Mammary epithelial cell (primary cell): ENCODE results near the gene DGCR8.

Experiments
- CTCF ChIP-seq, 2 donors: IDR thresholded peaks in 1 of 2; conservative IDR thresholded peaks in 1 of 2; 2 replicates each; pipeline ENCODE4 v1.5.1; 2011 to 2012; ENCODE audit warnings: inconsistent platforms in 2 of 2, low read length in 2 of 2, mild to moderate bottlenecking in 2 of 2, control low read depth in 1 of 2, low read depth in 1 of 2; ENCODE audit not compliant: insufficient read depth in 1 of 2; ENCODE audit errors: extremely low read depth in 1 of 2
- EZH2 ChIP-seq: IDR thresholded peaks from 2 replicates; pipeline ENCODE4 v1.6.1; 2012; ENCODE audit warnings: low read length, inconsistent platforms, borderline replicate concordance

DNA sequence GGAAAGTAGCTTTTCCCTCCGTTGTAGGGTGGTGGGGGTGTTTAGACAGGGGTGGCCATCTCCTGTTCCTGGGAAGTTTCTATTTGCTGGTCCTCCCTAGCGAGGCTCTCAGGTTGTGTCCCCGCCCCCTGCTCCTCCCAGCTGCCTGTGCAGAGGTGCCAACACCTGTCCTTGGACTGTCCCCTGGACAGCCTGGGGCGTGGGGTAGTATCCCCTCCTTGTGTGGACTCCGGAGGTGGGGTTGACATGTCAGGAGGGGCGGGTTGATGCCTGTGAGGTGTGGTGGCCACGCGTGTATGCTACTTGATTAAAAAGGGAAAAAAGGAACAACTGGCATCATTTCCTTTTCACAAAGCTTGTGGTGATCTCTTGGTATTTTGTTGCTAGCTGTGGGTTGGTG lies 21.6 kb downstream of the DGCR8 start:
- TF ChIP-seq CTCF (conservative IDR thresholded peaks at IDR 0.05 in 1 of 2, IDR thresholded peaks at IDR 0.05 in 1 of 2; ENCODE audit: extremely low read depth in 1 of 2, insufficient read depth in 1 of 2, low read depth in 1 of 2, low read length in 2 of 2) (no peak), EZH2 (no peak)
